GM11168 (cell line): ENCODE measurements around the gene ATG4B.

Experiments used
- in situ Hi-C: fragments of 300-500 bp; cut with MboI; formaldehyde crosslinking; loops from one replicate; pipeline ENCODE4 v1.12.0; 2022; ENCODE audit warnings: low sequenced_read_pairs; ENCODE audit not compliant: unreplicated experiment

The ATG4B gene

GRCh38 chr2:241612156-241613016 is 25.1 kb upstream of the ATG4B start:
- in situ Hi-C loops: no loop called here

DNA sequence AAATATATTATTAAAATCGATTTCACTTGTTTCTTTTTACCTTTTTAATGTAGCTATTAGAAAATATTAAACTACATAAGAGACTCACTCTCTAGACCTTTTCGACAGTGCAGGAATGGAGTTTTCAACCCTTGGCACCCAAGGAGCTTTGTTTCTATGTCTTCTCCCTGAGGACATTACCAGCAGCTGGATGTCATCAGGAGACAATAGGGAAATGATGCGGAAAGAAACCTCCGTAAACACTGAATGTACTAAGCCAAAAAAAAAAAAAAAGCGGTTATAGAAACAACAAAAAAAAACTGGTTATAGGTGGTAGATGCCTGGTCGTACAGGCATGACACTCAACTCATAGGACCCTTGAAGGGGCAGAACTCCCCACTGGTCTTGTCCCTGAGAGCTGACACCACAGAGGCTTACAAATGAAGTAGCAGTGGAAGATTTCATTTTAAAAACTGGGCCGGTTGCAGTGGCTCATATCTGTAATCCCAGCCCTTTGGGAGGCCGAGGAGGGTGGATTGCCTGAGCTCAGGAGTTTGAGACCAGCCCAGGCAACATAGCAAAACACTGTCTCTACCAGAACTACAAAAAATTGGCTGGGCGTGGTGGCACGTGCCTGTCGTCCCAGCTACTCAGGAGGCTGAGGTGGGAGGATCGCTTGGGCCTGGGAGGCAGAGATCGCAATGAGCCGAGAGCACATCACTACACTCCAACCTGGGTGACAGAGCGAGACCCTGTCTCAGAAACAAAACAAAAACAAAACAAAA is 24.3 kb upstream of the ATG4B start:
- in situ Hi-C loops: no loop called here

DNA sequence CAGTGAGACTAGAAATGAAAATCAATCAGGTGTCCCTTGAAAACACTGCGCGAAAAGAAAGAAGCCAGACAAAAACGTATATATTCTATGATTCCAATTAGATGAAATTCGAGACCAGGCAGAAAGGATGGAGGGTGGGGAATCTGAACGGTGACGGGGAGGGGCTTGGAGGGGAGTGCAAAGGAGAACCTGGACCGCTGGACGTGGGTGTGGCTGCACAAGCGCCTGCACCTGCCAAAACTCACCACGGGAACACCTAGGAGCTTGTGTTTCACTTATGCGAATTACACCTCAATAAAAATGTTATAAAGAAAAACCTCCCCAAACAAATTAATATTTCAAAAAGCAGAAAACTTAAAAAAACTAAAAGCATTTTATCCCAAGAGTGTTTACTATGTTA is 22.5 kb upstream of the ATG4B start:
- in situ Hi-C loops: no loop called here

GRCh38 chr2:241615522-241616052 is 21.9 kb upstream of the ATG4B start:
- in situ Hi-C loops: no loop called here

- in situ Hi-C loops: no loop called here
Observed at GRCh38 chr2:241616168-241617125, 21.0 kb upstream of the ATG4B start.

GRCh38 chr2:241617431-241618154 is 19.9 kb upstream of the ATG4B start:
- in situ Hi-C loops: no loop called here

DNA sequence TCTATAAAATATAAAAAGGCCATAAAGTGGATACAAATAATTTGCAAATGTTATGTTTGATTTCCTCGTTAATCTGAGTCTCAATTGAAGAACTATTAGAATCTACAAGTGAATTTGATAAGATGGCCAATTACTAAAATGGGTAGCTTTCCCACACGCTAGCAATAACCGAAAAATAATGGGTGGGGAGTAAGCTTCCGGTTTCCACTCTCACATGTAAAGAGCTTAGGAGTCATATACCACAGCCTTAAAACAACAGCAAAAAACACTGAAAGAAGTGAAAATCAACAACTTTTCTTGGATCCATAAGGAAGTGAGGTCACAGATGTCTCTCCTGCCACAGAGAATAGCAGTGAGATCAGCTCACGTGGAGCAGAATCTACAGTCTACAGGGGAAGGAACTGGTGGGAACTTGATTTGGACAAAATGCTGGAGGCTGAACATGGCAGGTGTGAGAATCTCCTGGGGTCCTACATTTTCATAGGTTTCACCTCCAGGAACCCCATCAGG is 19.1 kb upstream of the ATG4B start:
- in situ Hi-C loops: no loop called here

GRCh38 chr2:241618829-241619228 is 18.7 kb upstream of the ATG4B start:
- in situ Hi-C loops: no loop called here

- in situ Hi-C loops: no loop called here
Observed at GRCh38 chr2:241619597-241620418, 17.7 kb upstream of the ATG4B start.

DNA sequence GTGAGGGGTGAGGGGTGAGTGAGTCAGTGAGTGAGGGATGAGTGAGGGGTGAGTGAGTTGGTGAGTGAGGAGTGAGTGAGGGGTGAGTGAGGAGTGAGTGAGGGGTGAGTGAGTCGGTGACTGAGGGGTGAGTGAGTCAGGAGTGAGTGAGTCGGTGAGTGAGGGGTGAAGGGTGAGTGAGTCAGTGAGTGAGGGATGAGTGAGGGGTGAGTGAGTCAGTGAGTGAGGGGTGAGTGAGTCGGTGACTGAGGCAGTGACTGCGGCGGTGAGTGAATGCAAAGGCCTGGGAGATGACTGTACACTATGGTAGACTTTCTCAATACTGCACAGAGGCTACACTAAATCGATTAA is 17.1 kb upstream of the ATG4B start:
- in situ Hi-C loops: no loop called here

DNA sequence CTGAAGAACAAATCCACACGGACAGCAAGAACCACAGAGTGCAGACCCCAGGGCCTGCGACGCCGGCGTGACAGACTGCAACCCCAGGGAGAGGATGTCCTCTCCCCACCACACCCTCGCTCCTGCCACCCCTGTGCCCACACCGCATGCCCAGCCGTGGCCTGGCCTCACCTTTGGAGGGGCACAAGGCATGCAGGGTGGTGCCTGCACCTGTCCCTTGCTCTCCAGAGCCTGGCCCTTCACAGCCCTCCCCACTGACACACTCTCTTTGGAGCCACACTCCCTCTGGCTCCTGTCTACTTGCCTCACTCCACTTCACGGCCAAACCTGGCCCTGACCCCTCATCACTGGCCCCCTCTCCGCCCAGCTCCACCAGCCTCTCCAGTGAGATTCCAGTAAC is 9.8 kb upstream of the ATG4B start:
- in situ Hi-C loops: no loop called here

GRCh38 chr2:241629762-241630435 is 7.6 kb upstream of the ATG4B start:
- in situ Hi-C loops: no loop called here

DNA sequence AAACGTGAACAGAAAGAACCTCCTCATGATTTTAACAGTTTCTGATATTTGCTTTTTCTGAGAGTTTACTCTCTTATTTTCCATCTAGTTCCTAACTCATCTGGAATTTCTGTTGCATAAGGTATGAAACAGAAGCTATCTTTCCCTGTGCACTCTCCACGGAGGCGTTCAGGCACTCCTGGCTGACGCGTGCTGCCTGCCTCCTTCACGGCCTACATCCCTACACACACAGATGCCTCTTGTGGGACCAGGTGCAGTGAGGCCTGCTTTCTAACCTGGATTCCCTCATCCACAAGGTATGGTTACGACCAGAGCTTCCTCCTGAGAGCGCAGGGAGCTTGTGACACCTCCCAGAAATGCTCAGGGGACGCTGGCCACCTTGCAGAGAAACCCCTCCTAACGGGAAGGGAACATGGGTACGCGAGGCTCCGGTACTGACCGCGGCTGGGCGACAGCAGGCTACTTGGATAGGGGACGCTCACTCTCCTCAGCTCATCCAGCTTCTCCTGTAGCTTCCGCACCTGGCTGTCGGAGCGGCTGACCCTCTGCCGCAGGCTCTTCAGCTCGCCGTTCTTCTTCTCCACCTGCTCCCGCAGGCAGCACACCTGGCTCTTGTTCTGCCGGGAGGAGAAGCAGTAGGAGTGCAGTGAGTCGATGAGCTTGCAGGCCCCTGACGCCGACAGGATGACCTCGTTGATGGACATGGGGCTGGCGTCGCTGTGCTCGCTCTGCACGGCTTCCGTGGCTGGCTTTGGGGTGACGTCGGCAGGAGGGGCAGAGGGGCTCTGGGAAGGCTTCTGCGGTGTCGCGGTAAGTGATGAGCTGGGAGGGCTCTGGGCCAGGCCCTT is 4.8 kb upstream of the ATG4B start:
- in situ Hi-C loops: no loop called here

- in situ Hi-C loops: no loop called here
Observed at GRCh38 chr2:241633561-241633960, 3.9 kb upstream of the ATG4B start.

DNA sequence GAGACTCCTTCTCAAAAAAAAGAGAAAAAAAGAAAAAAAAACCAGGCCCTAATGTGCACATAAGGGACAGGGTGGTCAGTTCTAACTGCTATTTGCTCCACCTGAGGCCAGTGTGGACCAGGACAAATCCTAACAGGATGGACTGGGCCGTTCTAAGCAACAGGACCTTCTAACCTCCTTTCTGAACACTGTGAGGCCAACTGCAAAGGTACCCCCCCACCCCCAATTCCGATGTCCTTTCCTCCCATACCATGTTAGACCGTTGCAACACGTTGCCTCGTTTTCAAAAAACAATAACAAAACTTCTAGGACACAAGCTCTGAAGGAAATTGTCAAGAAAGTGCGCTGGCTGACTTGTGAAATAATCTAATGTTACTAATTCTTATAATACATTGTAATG is 1.7 kb upstream of the ATG4B start:
- in situ Hi-C loops: no loop called here

GRCh38 chr2:241636182-241637017 is 1.1 kb upstream of the ATG4B start:
- in situ Hi-C loops: no loop called here
